Activated CD8-positive, alpha-beta memory T cell treated with anti-CD3 and anti-CD28 coated beads, Interleukin-2, amount 50 U/mL, for 1 hour (primary cell): Measurements from ENCODE around the gene COL15A1.

ENCODE experiments used
- DNase-seq: peaks from one replicate; pipeline ENCODE4 v3.0.0-alpha.2; 2020; ENCODE audit errors: extremely low read depth

Gene COL15A1

DNA sequence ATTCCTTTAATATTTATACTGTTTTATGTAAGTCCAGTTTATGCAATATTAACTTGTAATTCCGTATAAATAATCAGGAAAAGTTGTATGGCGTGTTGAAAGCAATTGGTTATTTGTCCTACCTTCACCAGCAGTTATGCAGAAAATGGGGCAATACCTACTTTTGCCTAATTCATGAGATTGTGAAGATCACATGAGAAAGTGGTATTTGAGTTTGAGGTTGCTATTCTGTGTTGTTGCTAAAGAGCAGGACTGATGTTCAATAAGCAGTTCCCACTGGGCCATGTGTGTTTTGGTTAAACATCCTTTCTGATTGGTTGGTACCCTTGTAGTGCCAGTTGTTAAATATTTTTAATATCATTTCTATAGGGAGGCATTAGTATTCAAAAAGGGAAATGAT, 164.4 kb downstream of the COL15A1 start:
- no peak for DNase-seq

DNA sequence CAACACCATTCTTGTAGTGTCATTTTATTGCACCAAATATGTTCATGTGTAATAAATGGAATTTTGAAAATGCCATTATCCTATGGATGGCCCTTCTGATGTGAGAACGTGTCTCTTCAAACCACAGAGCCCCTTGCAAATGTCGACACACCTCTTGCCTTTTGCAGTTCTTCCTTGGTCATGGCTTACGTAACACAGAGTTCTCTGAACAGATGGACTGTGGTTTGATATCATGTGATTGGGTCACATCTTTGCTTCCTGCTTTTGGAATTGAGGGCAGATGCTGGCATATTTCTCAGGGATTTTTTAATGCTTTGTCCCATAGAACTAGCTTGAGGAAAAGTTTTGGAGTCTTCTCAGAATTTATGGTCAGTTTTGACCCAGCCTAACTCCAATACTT, 165.8 kb downstream of the COL15A1 start:
- no peak for DNase-seq

DNA sequence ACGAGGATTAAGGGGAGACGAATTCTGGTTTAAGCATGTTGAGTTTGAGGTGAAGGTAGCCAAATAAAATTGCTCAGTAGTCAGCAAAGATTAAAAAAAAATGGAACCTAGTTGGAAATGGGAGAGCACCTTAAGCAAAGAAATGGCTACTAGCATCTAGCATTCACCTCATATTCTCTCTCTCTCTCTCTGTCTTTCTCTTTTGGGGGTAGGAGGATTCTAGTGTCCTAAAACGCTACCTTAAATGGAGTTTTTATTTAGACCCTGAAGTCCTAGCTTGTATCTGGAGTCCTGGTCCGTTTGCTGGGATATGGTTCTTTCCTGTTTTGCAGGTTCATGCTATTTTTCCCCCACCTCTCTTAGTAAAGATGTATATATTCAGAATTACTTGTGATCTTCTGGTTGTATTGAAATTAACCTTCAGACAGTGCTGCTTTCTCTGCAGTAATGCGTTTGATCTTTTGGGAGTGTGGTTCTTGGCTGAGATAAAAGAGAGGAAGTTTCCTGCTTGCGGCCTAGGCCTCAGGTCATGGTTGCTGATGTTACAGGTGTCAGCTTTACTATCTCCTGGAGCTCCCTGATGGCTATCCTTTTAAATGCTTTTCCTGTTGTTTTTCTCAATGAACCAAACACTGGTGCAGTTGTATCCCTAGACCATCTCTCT, 169.2 kb downstream of the COL15A1 start:
- DNase-seq = no peak

DNA sequence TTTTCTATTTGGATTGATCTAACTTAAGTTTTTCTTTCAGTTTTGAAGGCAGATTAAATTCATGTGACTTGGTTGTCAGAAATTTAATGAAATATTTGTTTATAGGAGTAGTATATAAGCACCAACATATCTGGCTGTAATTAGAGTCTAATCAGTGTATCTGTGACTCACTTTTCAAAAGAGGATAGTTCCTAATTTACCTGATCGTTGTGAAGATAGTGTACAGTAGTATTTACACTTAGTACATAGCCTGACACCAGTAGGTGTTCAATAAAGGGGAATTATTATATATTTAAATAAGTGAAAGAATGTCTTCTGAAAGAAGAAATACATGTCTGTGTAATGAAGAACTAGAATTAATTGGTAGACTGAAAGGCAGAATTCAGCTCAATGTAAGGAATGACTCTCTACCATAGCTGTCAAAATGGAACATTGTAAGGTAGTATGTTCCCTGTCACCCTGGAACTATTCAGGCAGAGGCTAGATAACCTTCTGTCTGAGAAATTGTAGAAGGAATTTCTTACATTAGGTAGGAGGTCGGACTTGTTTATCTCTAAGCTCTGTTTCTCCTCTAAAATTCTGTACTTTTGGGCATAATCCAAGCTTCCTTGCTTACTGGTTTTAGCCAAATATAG, 169.8 kb downstream of the COL15A1 start:
- DNase-seq = no peak

DNA sequence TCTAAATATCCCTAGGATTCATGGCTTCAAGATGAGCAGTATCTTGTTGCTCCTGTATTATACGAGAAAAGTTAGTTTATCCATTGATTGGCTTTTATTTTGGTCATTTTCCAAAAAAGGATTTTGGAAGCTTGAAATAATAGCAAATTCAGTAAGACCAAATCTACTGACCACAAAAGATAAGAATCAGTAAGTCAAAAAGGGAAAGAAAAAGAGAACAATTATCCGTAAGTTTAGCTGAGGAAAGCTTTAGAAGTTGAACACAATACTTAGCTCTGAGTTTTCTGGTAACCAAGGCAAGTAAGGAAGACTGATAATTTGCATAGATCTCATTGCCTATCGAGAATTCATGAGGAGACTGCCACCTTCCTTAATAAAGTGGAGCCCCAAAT, 170.3 kb downstream of the COL15A1 start:
- DNase-seq = no peak

DNA sequence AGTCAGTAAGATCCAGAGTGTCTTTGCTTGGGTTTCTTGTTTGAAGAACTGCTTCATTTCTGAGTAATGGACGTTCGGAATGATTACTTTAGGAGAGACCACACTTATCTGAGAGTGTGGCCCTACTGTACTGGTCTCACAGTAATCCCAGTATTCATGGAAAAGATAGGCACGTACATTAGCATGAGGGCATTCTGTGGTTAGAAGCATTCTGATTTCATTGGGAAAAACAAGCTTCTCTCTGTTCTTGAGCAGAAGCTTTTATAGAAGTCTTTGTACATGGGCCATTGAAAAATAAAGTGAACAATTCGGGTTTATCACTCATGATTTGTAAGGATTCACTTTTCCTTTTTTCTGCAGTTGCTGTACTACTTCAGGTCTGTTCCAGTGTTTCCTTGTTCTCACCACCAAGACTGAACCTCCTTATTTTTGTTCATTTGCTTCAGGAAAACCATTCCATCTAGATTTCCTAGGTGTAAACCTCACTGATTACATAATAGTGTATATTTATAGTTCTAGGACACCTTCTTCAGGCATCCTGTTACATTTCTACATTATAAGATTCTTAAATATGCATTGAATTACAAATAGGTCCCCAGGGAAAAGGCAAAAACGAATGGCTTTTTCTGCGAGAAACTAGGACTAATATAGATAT, 171.3 kb downstream of the COL15A1 start:
- no peak for DNase-seq

DNA sequence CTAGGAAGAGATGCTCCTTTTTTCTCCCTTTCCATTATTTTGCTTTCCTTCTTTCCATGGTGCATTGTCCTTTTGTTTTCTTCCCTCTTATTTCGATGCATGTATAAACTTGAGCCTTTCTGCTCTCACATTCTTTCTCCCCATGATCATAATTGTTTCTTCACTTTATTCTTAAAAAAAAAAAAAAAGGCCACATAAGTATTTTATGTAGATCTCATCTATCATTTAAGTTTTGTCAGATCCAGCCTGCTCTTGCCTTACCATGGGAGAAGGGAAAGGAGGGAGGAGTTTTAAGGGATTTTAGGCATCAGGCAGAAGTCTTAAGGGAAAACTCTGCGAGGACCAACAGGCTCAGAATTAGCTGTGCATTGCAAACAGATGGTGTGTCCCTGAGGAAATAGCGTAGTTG, 172.3 kb downstream of the COL15A1 start:
- no peak for DNase-seq

DNA sequence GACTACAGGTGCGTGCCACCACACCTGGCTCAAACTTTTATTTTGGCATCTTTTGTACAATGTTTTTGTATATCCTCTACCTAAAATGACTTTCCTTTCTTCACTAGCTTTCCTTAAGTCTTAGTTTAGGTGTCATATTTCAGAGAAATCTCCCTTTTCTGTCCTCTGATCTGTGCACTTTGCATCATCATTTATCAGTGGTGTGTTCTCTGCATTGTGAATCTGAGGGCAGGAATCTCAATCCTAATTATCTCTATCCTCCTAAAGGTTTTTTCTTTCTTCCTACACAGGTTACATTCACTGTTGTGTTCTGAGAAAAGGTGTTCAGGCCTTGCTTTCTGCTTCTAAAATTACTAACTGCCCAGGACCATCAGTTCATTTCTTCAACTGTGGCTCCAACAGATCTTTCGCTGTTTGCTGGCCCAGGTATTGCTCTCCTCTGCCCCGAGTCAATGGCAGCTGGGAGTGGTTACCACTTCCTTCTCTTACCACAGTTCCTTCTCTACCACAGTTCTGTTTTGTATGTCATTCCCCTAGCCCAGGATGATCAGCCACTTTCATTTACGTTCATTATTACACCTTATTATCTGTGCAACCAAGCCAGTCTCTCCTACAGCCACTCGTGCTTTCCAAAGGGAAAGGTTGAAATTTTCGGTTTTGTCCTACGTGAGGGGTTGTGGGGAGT, 175.2 kb downstream of the COL15A1 start:
- no peak for DNase-seq

DNA sequence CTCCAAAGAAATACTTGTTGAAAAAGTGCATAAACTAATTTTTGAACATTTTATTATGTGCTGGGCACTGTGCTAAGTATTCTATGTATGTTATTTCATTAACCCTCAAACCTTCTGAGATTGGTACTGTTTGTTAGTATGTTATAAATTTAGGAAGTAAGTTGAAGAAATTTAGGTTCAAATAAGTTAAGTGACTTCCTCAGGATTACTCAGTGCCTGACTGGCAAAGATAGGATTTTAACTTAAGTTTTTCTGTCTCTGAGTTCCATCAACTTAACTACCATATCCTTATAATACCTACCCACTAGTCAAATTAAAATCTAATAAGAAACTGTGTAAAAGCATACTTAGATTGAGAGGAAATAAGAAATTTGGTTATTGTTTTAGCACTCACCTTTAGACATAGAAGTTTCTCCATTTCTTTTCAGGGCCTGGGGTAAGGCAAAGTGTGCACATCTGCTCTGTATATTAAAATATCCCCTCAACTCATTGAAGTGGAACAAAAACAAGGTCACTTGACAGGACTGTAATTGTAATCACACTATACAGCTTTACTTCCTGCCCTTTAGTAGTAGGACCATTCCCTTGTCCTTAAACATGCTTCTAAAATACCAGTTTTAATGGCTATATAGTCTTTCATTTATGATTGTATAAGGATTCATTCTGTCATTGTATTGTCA, 176.4 kb downstream of the COL15A1 start:
- DNase-seq = no peak
